Effector memory CD4-positive, alpha-beta T cell (primary cell): ENCODE results near the gene PADI6.

ENCODE experiments used
- DNase-seq, 3 donors: peaks; one replicate each; pipeline ENCODE4 v3.0.0-alpha.2; 2020
- H3K27ac ChIP-seq: 2 replicates; pipeline ENCODE4 v1.7.0; 2013; ENCODE audit warnings: mild to moderate bottlenecking, low read length, moderate library complexity; ENCODE audit not compliant: insufficient read depth, poor library complexity, severe bottlenecking
- H3K27me3 ChIP-seq: replicated peaks from 2 replicates; pipeline ENCODE4 v1.7.0; 2013; ENCODE audit warnings: mild to moderate bottlenecking, low read length; ENCODE audit not compliant: insufficient read depth, control insufficient read depth, poor library complexity, severe bottlenecking
- H3K36me3 ChIP-seq: 2 replicates; pipeline ENCODE4 v1.7.0; 2013; ENCODE audit warnings: mild to moderate bottlenecking, low read length, moderate library complexity; ENCODE audit not compliant: control insufficient read depth, insufficient read depth
- H3K4me1 ChIP-seq: 2 replicates; pipeline ENCODE4 v1.7.0; 2013; ENCODE audit warnings: low read length, mild to moderate bottlenecking; ENCODE audit not compliant: control insufficient read depth, insufficient read depth, poor library complexity, severe bottlenecking
- H3K4me3 ChIP-seq: 2 replicates; pipeline ENCODE4 v1.7.0; 2013; ENCODE audit warnings: low read length, low read depth, mild to moderate bottlenecking; ENCODE audit not compliant: insufficient read depth, poor library complexity, severe bottlenecking
- H3K9me3 ChIP-seq: 2 replicates; pipeline ENCODE4 v1.7.0; 2013; ENCODE audit warnings: mild to moderate bottlenecking, low read length, moderate library complexity; ENCODE audit not compliant: control insufficient read depth

The PADI6 gene

GRCh38 chr1:17433261-17433660 is 61.3 kb downstream of the PADI6 start:
- Histone ChIP-seq H3K36me3 (peaks cover 27% of the 10 kb centered on the region), H3K4me3 (no peak overlapping the region), H3K27me3 (no peaks in the 10 kb centered on the region), H3K4me1 (peaks cover 6% of the 10 kb centered on the region), H3K9me3 (no peaks in the 10 kb centered on the region), H3K27ac (no peak overlapping the region)
- no peak for DNase-seq

- Histone ChIP-seq H3K36me3 (peaks cover 19% of the 10 kb centered on the region), H3K4me3 (no peak overlapping the region), H3K4me1 (peaks cover 6% of the 10 kb centered on the region), H3K27me3 (no peaks in the 10 kb centered on the region), H3K9me3 (no peaks in the 10 kb centered on the region), H3K27ac (no peak overlapping the region)
- no peak for DNase-seq
Measured at GRCh38 chr1:17434016-17434415, 62.0 kb downstream of the PADI6 start.

DNA sequence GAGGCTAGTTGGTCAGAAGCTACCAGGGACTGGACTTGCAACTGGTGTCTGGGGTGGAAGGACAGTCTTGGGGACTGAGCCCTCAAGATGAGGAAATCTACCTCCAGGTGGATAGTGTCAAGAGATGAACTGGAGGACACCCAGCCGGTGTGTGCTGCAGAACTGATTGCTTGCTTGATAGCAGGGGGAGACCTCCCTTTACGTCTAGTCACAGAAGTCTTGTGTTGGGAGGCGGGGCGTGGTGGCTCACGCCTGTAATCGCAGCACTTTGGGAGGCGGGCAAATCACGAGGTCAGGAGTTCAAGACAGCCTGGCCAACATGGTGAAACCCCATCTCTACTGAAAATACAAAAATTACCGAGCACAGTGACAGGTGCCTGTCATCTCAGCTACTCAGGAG is 62.6 kb downstream of the PADI6 start:
- no peak for DNase-seq
- Histone ChIP-seq H3K4me1 (peaks cover 6% of the 10 kb centered on the region), H3K36me3 (peaks cover 17% of the 10 kb centered on the region), H3K27me3 (no peaks in the 10 kb centered on the region), H3K27ac (no peak overlapping the region), H3K4me3 (no peak overlapping the region), H3K9me3 (no peaks in the 10 kb centered on the region)

DNA sequence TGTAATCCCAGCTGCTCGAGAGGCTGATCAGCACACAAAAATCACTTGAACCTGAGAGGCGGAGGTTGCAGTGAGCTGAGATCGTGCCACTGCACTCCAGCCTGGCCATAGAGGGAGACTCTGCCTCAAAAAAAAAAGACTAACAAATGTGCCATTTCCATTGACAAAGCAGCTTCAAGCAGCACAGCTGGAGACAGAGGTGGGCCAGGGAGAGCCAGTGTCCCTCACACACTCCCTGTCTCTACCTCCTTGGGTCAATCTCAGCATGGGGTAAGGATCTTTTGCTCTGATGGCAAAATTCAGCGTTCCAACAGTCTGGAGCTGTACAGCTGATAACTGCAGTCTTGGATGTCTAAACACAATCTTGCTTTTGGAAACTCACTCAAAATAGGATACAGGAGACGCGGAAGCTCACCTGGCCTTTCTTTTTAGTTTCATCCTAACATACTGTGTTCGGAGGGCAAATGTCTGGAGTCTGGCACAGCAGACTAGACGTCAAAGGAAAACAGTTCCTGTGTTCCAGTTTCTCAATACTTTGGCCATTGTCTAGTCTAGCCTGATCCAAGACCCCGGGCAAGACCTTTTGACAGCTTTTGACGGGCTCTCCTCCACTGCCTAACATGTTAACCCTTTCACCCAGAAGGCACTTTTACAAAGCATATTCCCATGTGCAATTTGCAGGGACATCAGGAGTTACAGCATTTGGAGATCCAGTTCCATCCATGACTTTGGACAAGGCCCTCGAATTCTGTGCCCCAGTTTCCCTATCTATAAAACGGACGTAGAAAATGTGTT is 64.6 kb downstream of the PADI6 start:
- Histone ChIP-seq H3K36me3 (peaks cover 14% of the 10 kb centered on the region), H3K4me1 (peaks cover 10% of the 10 kb centered on the region), H3K27me3 (no peaks in the 10 kb centered on the region)

GRCh38 chr1:17437260-17437579 is 65.2 kb downstream of the PADI6 start:
- H3K4me3 ChIP-seq: peak overlapping the region; percentile 61
- no peak for DNase-seq
- H3K36me3 ChIP-seq: peaks cover 14% of the 10 kb centered on the region
- peak overlapping the region; percentile 65 for H3K27ac ChIP-seq
- H3K9me3 ChIP-seq: no peaks in the 10 kb centered on the region
- H3K4me1 ChIP-seq: peaks cover 10% of the 10 kb centered on the region
- no peaks in the 10 kb centered on the region for H3K27me3 ChIP-seq

More for the DNA sequence above, 64.6 kb downstream of the PADI6 start:
- Histone ChIP-seq H3K9me3 (no peaks in the 10 kb centered on the region), H3K27ac (peak overlapping the region; percentile 65), H3K4me3 (peak overlapping the region; percentile 61)
- DNase-seq: no peak

GRCh38 chr1:17437580-17438317 is 65.8 kb downstream of the PADI6 start:
- Histone ChIP-seq H3K27ac (peak overlapping the region; percentile 85), H3K4me3 (peak overlapping the region; percentile 61), H3K4me1 (peaks cover 10% of the 10 kb centered on the region), H3K9me3 (no peaks in the 10 kb centered on the region), H3K27me3 (no peaks in the 10 kb centered on the region), H3K36me3 (peaks cover 14% of the 10 kb centered on the region)
- DNase-seq: peak; percentile 35 to 37 (median 36)

DNA sequence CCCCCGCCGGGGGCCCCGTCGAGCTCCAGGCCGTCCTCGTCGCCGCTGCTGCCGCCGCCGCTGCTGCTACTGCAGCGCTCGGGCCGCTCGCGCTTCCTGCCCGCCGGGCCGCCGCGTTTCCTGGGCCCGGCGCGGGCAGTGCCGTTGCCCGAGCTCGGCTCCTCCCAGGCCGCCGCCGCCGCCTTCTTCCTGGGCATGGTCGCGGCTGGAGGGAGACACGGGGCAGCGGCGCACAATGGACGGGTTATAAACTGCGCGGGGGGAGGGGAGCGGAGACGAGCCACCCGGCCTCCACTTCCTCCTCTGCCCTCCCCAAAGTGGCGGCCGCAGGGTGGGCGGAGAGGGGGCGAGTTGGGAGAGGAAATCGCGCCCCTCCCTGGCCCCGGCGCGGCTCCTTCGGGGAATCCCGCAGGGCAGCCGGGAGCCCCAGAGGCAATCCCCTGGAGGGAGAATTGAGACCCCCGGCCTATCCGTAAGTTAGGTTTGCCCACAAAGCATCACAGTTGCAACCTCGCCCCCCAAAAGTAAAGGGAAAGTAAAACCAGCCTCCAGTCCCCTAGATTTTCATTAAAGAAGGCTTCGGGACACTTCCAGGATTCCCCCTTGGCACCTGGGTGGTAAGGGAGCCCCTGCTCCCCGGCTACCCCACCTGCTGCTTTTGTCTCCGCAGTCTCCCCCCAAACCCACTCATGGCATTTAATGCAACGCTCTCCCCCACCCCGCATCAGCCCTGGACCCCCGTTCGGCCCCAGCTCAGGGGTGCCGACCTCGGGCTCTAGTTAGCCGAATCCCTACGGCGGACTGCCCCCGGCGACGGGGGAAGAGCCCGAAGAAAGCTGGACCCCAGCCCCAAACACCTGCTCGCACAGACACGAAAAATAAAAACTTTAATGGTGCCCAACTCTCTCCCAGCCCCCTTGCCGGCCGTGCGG is 66.6 kb downstream of the PADI6 start:
- peak overlapping the region; percentile 85 for H3K27ac ChIP-seq
- H3K9me3 ChIP-seq: no peaks in the 10 kb centered on the region
- H3K36me3 ChIP-seq: peaks cover 7% of the 10 kb centered on the region
- H3K27me3 ChIP-seq: no peaks in the 10 kb centered on the region
- peak; percentile 40 to 51 (median 51) for DNase-seq
- H3K4me3 ChIP-seq: peak overlapping the region; percentile 96
- H3K4me1 ChIP-seq: peaks cover 10% of the 10 kb centered on the region

DNA sequence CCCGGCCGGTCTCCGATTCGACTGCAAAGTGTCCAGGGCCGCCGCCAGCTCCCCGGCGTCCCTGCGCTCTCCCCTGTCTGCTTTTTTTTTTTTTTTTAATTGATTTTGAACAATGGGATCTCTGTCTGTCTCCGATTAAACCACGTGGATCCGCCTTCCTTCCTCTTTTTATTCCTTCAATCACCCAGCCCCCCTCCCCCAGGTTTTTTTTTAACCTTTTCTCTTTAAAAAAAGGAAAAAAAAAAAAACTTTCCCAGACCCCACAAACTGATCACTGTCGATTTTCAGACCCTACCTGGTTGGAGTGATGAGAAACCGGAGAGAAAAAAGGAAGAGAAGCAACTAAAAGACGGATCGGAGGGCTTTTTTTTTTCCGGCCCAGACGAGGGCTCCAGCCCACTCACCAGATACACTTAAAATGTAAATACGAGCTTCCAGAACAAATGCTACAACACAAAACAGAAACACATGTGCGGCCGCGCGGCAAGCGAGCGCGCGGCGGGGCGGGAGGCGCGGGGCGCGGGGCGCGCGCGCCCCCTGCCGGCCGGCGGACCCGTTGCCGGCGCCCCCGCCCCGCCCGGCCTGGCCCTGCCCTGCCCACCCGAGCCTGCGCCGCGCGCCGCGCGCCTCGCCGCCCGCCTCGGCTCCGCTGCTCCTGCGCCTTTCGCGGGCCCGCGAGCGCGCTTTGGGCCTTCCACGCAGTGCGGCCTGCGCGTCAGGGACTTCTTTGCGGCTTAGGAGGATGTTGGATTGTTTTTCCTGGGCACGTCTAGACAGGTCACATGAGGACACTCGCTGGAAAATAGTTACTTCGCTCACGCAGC is 67.5 kb downstream of the PADI6 start, which contains the start of gene RCC2:
RCC2 (minus strand) TSS at position 428 of the 824 bp plus-strand sequence. CDS start 1,163 bp downstream, outside the sequence.
- no peaks in the 10 kb centered on the region for H3K27me3 ChIP-seq
- H3K4me1 ChIP-seq: peaks cover 10% of the 10 kb centered on the region
- H3K27ac ChIP-seq: peak within 1 kb of the TSS; percentile 85
- no peaks in the 10 kb centered on the region for H3K9me3 ChIP-seq
- peak; percentile 58 to 65 (median 60) for DNase-seq
- peak within 1 kb of the TSS; percentile 96 for H3K4me3 ChIP-seq
- no peaks in the 10 kb centered on the region for H3K36me3 ChIP-seq
